ENCODE results near the gene ASXL2.
A peak's percentile ranks its signal among the peaks of the same experiment; 100 is the strongest.
"Not testable (repeated sequence)": the region's sequence is repeated elsewhere in the genome, so short reads cannot be mapped to it uniquely, and the experiment has no call there.

The ASXL2 gene

GRCh38 chr2:25831746-25832449, 46.4 kb downstream of the ASXL2 start:
- no peak for DNase-seq

GRCh38 chr2:25829828-25830227, 48.5 kb downstream of the ASXL2 start:
- no peak for DNase-seq

- no peak for DNase-seq
These were observed 48.9 kb downstream of the ASXL2 start for GRCh38 chr2:25829377-25829704.

GRCh38 chr2:25828532-25829376, 49.5 kb downstream of the ASXL2 start:
- not testable (repeated sequence) for DNase-seq

GRCh38 chr2:25825238-25825637, 53.0 kb downstream of the ASXL2 start:
- DNase-seq = peak; percentile 58

GRCh38 chr2:25824718-25825117, 53.6 kb downstream of the ASXL2 start:
- no peak for DNase-seq

GRCh38 chr2:25824216-25824615, 54.1 kb downstream of the ASXL2 start:
- DNase-seq = no peak

- peak; percentile 69 for DNase-seq
These were observed 55.8 kb downstream of the ASXL2 start for GRCh38 chr2:25822190-25823117.

- DNase-seq = no peak
These were observed 56.8 kb downstream of the ASXL2 start for GRCh38 chr2:25821225-25822056.

- no peak for DNase-seq
These were observed 58.7 kb downstream of the ASXL2 start for GRCh38 chr2:25819597-25820039.

GRCh38 chr2:25817630-25818029, 60.7 kb downstream of the ASXL2 start:
- no peak for DNase-seq

- DNase-seq = no peak
These were observed 61.3 kb downstream of the ASXL2 start for GRCh38 chr2:25817006-25817405.

GRCh38 chr2:25816249-25816648, 62.0 kb downstream of the ASXL2 start:
- DNase-seq = no peak

- no peak for DNase-seq
These were observed 63.6 kb downstream of the ASXL2 start for GRCh38 chr2:25814681-25815080.

- no peak for DNase-seq
These were observed 67.9 kb downstream of the ASXL2 start for GRCh38 chr2:25810428-25810827.

- no peak for DNase-seq
These were observed 68.6 kb downstream of the ASXL2 start for GRCh38 chr2:25809646-25810045.

- DNase-seq = no peak
These were observed 70.3 kb downstream of the ASXL2 start for GRCh38 chr2:25808006-25808383.

- DNase-seq = no peak
These were observed 71.3 kb downstream of the ASXL2 start for GRCh38 chr2:25806941-25807340.

- no peak for DNase-seq
These were observed 72.3 kb downstream of the ASXL2 start for GRCh38 chr2:25805987-25806386.

GRCh38 chr2:25804338-25804737, 73.9 kb downstream of the ASXL2 start:
- no peak for DNase-seq

- no peak for DNase-seq
These were observed 79.0 kb downstream of the ASXL2 start for GRCh38 chr2:25799301-25799700.

Measured in CD4-positive, alpha-beta T cell treated with Interleukin-6 for 4 hours (primary cell).